GM21526 (cell line): ENCODE measurements around the gene FLOT1.
A peak's percentile ranks its signal among the peaks of the same experiment; 100 is the strongest.

Experiments
- ATAC-seq: cut with Tn5 transposase; IDR thresholded peaks from one replicate; pipeline ENCODE4 v1.9.1; 2021; ENCODE audit warnings: moderate library complexity; ENCODE audit not compliant: unreplicated experiment, low FRiP score

Gene FLOT1

GRCh38 chr6:30705620-30706019 lies 36.9 kb downstream of the FLOT1 start:
- ATAC-seq, result no peak

- ATAC-seq, result no peak
Measured at GRCh38 chr6:30703821-30704220, 38.7 kb downstream of the FLOT1 start.

- no peak for ATAC-seq
Measured at GRCh38 chr6:30703011-30703410, 39.5 kb downstream of the FLOT1 start.

- ATAC-seq, result no peak
Measured at GRCh38 chr6:30700340-30700739, 42.1 kb downstream of the FLOT1 start.

GRCh38 chr6:30696432-30696831 lies 46.1 kb downstream of the FLOT1 start:
- no peak for ATAC-seq

GRCh38 chr6:30691208-30691847 lies 51.2 kb downstream of the FLOT1 start:
- no peak for ATAC-seq

- ATAC-seq, result no peak
Measured at GRCh38 chr6:30690403-30691207, 51.9 kb downstream of the FLOT1 start, which contains the start of gene NRM. TSS of gene NRM (minus strand) at chr6:30690984. CDS start at chr6:30690974, 10 bp downstream.

- no peak for ATAC-seq
Measured at GRCh38 chr6:30689985-30690384, 52.5 kb downstream of the FLOT1 start.

- ATAC-seq, result no peak
Measured at GRCh38 chr6:30689022-30689865, 53.2 kb downstream of the FLOT1 start.

GRCh38 chr6:30688569-30688968 lies 53.9 kb downstream of the FLOT1 start:
- ATAC-seq, result no peak

- no peak for ATAC-seq
Measured at GRCh38 chr6:30687659-30688431, 54.6 kb downstream of the FLOT1 start.

GRCh38 chr6:30686908-30687658 lies 55.4 kb downstream of the FLOT1 start:
- peak; percentile 35 for ATAC-seq

GRCh38 chr6:30686009-30686907 lies 56.2 kb downstream of the FLOT1 start, which contains the start of gene PPP1R18:
TSS of gene PPP1R18 (minus strand) at chr6:30686645. CDS start at chr6:30686018, 627 bp downstream.
- ATAC-seq, result no peak

GRCh38 chr6:30685157-30686008 lies 57.1 kb downstream of the FLOT1 start:
- ATAC-seq, result no peak

GRCh38 chr6:30684386-30685156 lies 57.9 kb downstream of the FLOT1 start:
- ATAC-seq, result no peak

- ATAC-seq, result no peak
Measured at GRCh38 chr6:30683980-30684338, 58.5 kb downstream of the FLOT1 start.
